ENCODE results near the gene GPR108. TPM values are rescaled to one million over a fixed set of nuclear protein-coding genes. Genes with fewer than 3 reads are reported as not detected.

The GPR108 gene
- polyA plus RNA-seq, 3 donors: 90.9 to 147 (median 129) TPM

DNA sequence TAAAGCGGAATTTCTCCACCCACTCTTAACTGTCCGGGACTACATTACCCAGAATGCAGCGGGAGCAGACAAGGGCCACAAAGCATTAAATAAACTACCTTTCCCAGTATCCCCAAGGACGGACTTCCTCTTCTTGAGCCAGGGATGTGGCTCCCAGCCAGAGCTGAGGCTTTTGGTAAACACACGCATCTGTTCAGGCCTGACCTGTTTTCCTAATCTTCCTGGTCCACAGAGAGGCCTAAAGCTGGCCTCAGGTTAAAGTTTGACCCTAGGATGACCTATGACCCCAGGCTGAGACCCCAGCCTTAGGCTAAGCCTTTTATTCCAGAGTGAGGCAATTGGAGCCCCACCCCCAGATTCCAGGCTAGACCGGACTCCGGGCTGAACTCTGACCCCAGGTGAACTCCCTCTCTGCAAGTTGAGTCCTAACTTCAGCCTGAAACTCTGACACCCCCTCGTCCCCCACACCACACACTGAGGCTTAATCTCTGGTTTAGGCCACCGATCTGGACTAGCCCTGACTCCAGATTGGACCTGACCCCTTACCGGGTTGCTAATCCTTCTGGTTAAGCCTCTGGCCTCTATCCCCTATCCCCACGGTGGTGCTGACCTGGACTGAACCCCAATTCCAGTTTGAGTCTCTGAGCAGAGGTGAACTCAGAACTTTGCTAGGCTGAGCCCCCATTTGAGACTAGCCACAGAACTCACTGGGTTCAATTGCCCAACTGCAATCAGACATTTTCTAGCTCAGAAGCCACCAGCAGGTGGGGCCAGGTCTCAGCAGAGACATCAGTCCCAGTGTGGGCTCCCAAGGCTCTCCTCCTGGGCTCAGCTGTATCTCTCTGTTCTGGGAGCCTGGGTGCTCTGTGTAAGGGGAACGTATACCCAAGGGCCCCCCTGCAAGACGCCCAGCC, 750 bp upstream of the GPR108 start:
- 16% methylated on average over 11 of the region's 13 CpGs for WGBS (ENCODE audit: insufficient coverage)

DNA sequence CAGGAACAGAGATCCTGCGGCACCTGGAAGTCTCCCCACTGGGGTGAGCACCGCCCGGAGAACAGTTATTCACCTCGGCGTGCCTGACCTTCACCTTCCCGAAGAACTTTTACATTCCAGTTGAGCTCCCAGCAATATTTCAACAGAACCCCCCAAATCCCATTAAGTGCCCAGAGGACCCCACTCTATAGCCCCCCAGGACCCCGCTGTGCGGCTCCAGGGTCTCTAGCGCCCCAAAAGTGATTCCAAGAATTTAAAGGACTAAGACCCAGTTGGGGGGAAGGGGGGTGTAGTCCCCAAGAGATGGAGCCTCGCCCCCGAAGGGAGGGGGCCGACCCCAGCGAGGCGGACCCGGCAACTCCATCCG, 480 bp downstream of the GPR108 start:
- WGBS (ENCODE audit: insufficient coverage): 0% methylated on average over 13 of the region's 16 CpGs
- Mint-ChIP-seq H3K27me3 (ENCODE audit: low read depth in 3 of 3) (peaks cover 2 to 15% (median 13%) of the 10 kb centered on the region in 3 donors), H3K36me3 (peaks cover 32 to 35% of the 10 kb centered on the region in 2 donors), H3K9me3 (no peaks in the 10 kb centered on the region), H3K4me1 (peaks cover 48% of the 10 kb centered on the region), H3K4me3 (peak overlapping the region; percentile 95 to 97), H3K27ac (peak overlapping the region; percentile 89 to 98 (median 96))
- H3K4me2 ChIP-seq (replicated peaks; ENCODE audit: extremely low read depth, low read length, poor library complexity, severe bottlenecking): peak overlapping the region; percentile 99
- no peak for DNase-seq
- peaks cover 11% of the 10 kb centered on the region for H4K20me1 ChIP-seq (ENCODE audit: insufficient read depth, low read length)
- peaks cover 0 to 8% of the 10 kb centered on the region in 2 donors for H3K27me3 ChIP-seq (ENCODE audit: control insufficient read depth in 2 of 2, insufficient read depth in 2 of 2, low read length in 2 of 2)
- peak overlapping the region; percentile 89 for H3K9ac ChIP-seq (ENCODE audit: insufficient read depth, low read length, poor library complexity, severe bottlenecking)
- TF ChIP-seq, protein P1, sequence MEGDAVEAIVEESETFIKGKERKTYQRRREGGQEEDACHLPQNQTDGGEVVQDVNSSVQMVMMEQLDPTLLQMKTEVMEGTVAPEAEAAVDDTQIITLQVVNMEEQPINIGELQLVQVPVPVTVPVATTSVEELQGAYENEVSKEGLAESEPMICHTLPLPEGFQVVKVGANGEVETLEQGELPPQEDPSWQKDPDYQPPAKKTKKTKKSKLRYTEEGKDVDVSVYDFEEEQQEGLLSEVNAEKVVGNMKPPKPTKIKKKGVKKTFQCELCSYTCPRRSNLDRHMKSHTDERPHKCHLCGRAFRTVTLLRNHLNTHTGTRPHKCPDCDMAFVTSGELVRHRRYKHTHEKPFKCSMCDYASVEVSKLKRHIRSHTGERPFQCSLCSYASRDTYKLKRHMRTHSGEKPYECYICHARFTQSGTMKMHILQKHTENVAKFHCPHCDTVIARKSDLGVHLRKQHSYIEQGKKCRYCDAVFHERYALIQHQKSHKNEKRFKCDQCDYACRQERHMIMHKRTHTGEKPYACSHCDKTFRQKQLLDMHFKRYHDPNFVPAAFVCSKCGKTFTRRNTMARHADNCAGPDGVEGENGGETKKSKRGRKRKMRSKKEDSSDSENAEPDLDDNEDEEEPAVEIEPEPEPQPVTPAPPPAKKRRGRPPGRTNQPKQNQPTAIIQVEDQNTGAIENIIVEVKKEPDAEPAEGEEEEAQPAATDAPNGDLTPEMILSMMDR (IDR thresholded peaks at IDR 0.05): peak; percentile 49
- H3K9me3 ChIP-seq (replicated peaks in 1 of 2; ENCODE audit: control insufficient read depth in 1 of 2, insufficient read depth in 1 of 2, low read length in 2 of 2): no peaks in the 10 kb centered on the region
- peak overlapping the region; percentile 72 to 97 (median 78) for H3K4me3 ChIP-seq (replicated peaks in 1 of 3; ENCODE audit: low read depth in 2 of 3, low read length in 3 of 3)
- intact Hi-C loops (cut with micrococcal nuclease): loop anchor here (5.0 kb wide), 3 partner anchors 75 to 310 kb away; no protein-coding TSS in a partner anchor
- H2AFZ ChIP-seq (ENCODE audit: insufficient read depth, low read depth, low read length, poor library complexity, severe bottlenecking): peak overlapping the region; percentile 85
- peaks cover 50 to 56% of the 10 kb centered on the region in 2 donors for H3K4me1 ChIP-seq (ENCODE audit: control insufficient read depth in 1 of 2, insufficient read depth in 2 of 2, low read length in 2 of 2)
- peaks cover 14% of the 10 kb centered on the region for H3K79me2 ChIP-seq (ENCODE audit: insufficient read depth, low read length)
- H3K27ac ChIP-seq (ENCODE audit: low read depth in 1 of 2, low read length in 2 of 2): peak overlapping the region; percentile 72 to 87
- H3K36me3 ChIP-seq (replicated peaks in 1 of 2; ENCODE audit: control insufficient read depth in 1 of 2, insufficient read depth in 2 of 2, low read length in 2 of 2): peaks cover 21 to 36% of the 10 kb centered on the region in 2 donors

More for the DNA sequence above, 750 bp upstream of the GPR108 start:
- Histone ChIP-seq H3K36me3 (replicated peaks in 1 of 2; ENCODE audit: control insufficient read depth in 1 of 2, insufficient read depth in 2 of 2, low read length in 2 of 2) (peaks cover 9 to 24% of the 10 kb centered on the region in 2 donors), H3K4me2 (replicated peaks; ENCODE audit: extremely low read depth, low read length, poor library complexity, severe bottlenecking) (peak overlapping the region; percentile 84), H3K9me3 (replicated peaks in 1 of 2; ENCODE audit: control insufficient read depth in 1 of 2, insufficient read depth in 1 of 2, low read length in 2 of 2) (no peaks in the 10 kb centered on the region), H3K4me1 (ENCODE audit: control insufficient read depth in 1 of 2, insufficient read depth in 2 of 2, low read length in 2 of 2) (peaks cover 50 to 56% of the 10 kb centered on the region in 2 donors), H3K27me3 (ENCODE audit: control insufficient read depth in 2 of 2, insufficient read depth in 2 of 2, low read length in 2 of 2) (peaks cover 0 to 8% of the 10 kb centered on the region in 2 donors), H2AFZ (ENCODE audit: insufficient read depth, low read depth, low read length, poor library complexity, severe bottlenecking) (peak overlapping the region; percentile 76), H3K79me2 (ENCODE audit: insufficient read depth, low read length) (peaks cover 14% of the 10 kb centered on the region), H3K9ac (ENCODE audit: insufficient read depth, low read length, poor library complexity, severe bottlenecking) (no peak overlapping the region), H3K27ac (ENCODE audit: low read depth in 1 of 2, low read length in 2 of 2) (peak overlapping the region; percentile 60 to 67), H4K20me1 (ENCODE audit: insufficient read depth, low read length) (peaks cover 11% of the 10 kb centered on the region), H3K4me3 (replicated peaks in 1 of 3; ENCODE audit: low read depth in 2 of 3, low read length in 3 of 3) (peak overlapping the region in 2 of 3 experiments; percentile 34 to 97)
- peak overlapping the region; percentile 90 to 95 for H3K4me3 Mint-ChIP-seq
- TF ChIP-seq, protein P1 (IDR thresholded peaks at IDR 0.05): peak; percentile 76
- intact Hi-C loops (cut with micrococcal nuclease): loop anchor here (2.0 to 5.0 kb wide), 5 partner anchors 35 to 311 kb away; partner anchors contain the start of gene VAV1 (in 1 of the 2)
- H3K27ac Mint-ChIP-seq: peak overlapping the region; percentile 89 to 97 (median 94)
- H3K27me3 Mint-ChIP-seq (ENCODE audit: low read depth in 3 of 3): peaks cover 8 to 23% (median 22%) of the 10 kb centered on the region in 3 donors
- no peaks in the 10 kb centered on the region for H3K9me3 Mint-ChIP-seq
- peaks cover 22 to 23% of the 10 kb centered on the region in 2 donors for H3K36me3 Mint-ChIP-seq
- H3K4me1 Mint-ChIP-seq: peaks cover 48% of the 10 kb centered on the region
- DNase-seq: peak; percentile 55 to 100 (median 79)

All from CD14-positive monocyte (primary cell).